HG02678 (cell line): Measurements from ENCODE around the gene CPPED1.
"Not testable (repeated sequence)": the region's sequence is repeated elsewhere in the genome, so short reads cannot be mapped to it uniquely, and the experiment has no call there.

Experiments
- ATAC-seq: cut with Tn5 transposase; IDR thresholded peaks from one replicate; pipeline ENCODE4 v1.9.1; 2021; ENCODE audit warnings: mild to moderate bottlenecking, moderate library complexity; ENCODE audit not compliant: unreplicated experiment

The CPPED1 gene

GRCh38 chr16:12802661-12803060 is 1.0 kb downstream of the CPPED1 start:
- no peak for ATAC-seq

DNA sequence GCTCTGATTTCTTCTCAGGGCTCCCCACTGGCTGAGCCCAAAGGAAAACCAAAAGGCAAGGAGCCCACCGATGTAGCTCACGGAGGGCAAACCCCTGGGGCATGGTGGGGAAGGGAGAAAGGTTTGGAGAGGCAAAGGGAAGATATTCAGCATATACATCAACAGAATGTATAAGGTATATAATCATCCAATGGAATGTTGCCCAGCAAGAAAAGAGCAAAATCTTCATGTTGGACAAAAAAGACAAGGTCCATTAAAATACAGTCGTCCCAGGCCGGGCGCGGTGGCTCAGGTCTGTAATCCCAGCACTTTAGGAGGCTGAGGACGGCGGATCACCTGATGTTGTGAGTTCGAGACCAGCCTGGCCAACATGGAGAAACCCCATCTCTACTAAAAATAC is 1.6 kb downstream of the CPPED1 start:
- ATAC-seq: no peak

DNA sequence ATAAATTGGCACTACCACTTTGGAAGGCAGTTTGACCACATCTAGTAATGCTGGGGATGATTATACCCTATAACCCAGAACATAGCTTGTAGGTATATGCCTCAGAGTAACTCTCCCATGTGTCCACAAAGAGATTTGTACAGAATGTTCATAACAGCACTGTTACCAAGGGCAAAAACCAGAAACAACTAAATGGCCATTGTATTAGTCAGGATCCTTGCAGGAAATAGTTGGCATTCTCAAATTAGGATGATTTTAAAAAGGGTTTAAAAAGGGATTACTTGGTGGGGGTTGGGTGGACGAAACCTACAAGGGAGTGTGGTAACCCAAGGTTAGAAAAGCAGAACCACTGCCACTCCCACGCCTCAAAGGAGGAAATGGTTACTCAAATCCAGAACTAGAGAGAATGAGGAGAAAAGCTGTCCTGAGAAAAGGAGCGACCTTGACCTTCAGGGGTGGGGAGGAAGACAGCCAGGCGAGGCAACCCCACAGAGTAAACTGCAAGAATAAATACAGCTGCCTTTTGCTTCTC is 2.1 kb downstream of the CPPED1 start:
- ATAC-seq: no peak

DNA sequence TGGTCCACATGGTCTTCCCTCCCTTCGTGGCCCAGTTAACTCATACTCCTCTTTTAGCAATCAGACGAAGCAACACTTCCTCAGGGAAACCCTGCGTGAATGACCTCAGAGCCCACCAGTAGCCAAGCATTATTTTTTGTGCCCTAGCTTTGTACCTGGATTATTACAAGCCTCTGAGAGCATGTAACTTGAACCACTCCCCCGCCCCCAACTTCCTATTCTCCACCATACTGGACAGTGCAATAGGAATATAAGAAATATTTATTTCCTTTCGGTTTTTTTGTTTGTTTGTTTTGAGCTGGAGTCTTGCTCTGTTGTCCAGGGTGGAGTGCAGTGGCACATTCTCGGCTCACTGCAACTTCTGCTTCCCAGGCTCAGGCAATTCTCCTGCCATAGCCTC is 2.9 kb downstream of the CPPED1 start:
- ATAC-seq: no peak

DNA sequence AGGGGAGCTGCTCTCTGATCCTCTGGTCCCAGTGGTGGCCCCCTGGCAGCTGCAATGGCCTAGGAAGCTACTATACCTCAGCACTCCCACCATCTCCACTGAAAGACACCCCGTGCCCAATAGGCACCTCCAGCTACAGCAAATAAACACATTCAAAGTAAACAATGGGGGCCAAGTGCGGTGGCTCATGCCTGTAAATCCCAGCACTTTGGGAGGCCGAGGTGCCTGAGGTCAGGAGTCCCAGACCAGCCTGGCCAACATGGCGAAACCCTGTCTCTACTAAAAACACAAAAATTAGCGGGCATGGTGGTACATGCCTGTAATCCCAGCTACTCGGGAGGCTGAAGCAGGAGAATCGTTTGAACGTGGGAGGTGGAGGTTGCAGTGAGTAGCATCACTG is 3.7 kb downstream of the CPPED1 start:
- not testable (repeated sequence) for ATAC-seq

DNA sequence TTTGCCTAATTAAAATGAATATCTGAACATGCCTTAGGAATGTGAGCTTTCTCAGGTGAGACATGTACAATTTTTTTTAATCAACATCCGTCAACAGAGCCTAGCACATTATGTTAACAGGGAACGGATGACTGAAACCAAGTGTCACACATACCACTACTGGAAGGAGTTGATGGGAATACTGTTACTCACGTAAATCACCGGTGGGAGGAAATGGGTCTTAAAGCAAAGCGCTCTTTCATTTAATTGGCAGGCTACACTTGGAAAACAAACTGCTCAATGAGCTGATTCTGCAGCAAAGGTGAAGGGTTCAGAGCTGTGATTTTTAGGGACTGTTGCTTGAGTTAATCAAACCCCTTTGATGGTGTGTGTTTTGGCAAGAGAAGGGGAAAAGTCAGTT is 4.8 kb downstream of the CPPED1 start:
- ATAC-seq: no peak

DNA sequence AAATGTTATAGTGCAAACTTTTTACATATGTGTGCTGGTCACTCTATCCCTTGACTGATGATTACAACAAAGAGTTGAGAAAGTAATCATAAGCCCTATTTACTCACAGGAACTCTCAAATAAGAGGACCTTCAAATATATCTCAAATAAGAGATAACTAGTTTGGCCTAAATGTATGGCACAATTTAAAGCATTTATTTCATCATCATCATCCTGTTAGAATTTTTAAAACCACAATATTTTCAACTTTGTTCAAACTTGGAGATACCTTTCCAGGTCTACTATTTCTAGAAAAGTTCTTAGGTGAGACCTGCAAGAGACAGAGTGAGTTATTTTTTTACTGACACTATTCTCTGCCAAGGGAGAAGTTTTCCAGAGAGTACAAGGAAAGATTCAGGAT is 5.5 kb downstream of the CPPED1 start:
- no peak for ATAC-seq

GRCh38 chr16:12796498-12796897 is 7.2 kb downstream of the CPPED1 start:
- ATAC-seq: no peak

- no peak for ATAC-seq
Measured at GRCh38 chr16:12794486-12795387, 8.9 kb downstream of the CPPED1 start.

GRCh38 chr16:12793865-12794240 is 9.8 kb downstream of the CPPED1 start:
- ATAC-seq: no peak

GRCh38 chr16:12793120-12793864 is 10.4 kb downstream of the CPPED1 start:
- ATAC-seq: no peak

DNA sequence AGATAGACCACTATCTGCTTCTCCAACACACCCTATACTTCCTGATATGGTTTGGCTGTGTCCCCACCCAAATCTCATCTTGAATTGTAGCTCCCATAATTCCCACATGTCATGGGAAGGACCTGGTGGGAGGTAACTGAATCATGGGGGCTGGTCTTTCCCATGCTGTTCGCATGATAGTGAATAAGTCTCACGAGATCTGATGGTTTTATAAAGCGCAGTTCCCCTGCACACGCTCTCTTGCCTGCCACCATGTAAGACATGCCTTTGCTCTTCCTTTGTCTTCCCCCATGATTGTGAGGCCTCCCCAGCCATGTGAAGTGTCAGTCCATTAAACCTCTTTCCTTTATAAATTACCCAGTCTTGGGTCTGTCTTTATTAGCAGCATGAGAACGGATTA is 11.2 kb downstream of the CPPED1 start:
- ATAC-seq: not testable (repeated sequence)

- ATAC-seq: no peak
Measured at GRCh38 chr16:12791340-12791739, 12.3 kb downstream of the CPPED1 start.

- no peak for ATAC-seq
Measured at GRCh38 chr16:12788758-12789157, 14.9 kb downstream of the CPPED1 start.

GRCh38 chr16:12786081-12786480 is 17.6 kb downstream of the CPPED1 start:
- no peak for ATAC-seq

GRCh38 chr16:12784076-12784475 is 19.6 kb downstream of the CPPED1 start:
- ATAC-seq: no peak

DNA sequence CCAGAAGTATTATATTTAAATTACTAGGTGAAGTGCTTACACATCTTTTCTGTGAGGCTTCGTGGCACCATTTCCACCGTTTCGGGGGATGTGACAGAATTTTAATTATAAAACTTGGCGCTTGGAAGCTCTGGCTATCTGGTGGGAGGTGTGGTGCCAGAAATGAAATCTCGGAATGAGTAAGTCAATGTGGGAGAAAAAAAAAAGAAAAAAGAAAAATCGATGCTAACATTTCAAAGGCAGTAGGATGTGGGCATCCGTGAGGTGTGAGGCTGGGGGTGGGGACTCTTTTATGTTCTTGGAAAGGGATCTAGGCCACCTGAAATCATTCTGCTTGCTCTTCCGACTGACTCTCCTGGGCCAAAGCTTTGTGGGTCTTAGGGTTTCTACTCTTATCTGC is 21.9 kb downstream of the CPPED1 start:
- ATAC-seq: no peak

- ATAC-seq: no peak
Measured at GRCh38 chr16:12780467-12780866, 23.2 kb downstream of the CPPED1 start.

DNA sequence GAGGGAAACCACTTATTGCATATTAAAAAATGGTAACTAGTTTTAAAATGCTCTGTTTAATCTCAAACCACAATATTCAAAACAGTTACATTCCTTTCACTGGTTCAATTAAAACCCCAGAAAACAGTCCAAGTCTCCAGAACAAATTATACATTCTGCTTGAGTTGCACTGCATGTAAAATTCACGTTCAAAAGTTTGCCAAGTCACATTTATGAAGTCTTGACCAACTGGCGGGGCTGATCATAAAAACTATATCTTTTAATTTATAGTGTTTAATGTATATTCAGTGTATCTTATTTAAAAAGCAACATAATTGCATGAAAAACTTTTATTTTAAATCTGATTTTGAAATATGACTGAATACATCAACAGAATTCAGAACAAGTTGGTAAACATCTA is 25.0 kb downstream of the CPPED1 start:
- no peak for ATAC-seq

GRCh38 chr16:12775656-12776236 is 27.9 kb downstream of the CPPED1 start:
- no peak for ATAC-seq

- ATAC-seq: no peak
Measured at GRCh38 chr16:12773221-12773620, 30.5 kb downstream of the CPPED1 start.
